A549 (cell line): ENCODE results near the gene ZCCHC17.

Source experiments
- CTCF ChIP-seq: fragments of >200 bp; sonication (Bioruptor Twin); formaldehyde crosslinking; IDR thresholded peaks from 3 replicates; pipeline ENCODE4 v1.5.1; 2016
- GATA3 ChIP-seq: IDR thresholded peaks from 2 replicates; pipeline ENCODE4 v1.6.1; 2012; ENCODE audit warnings: borderline replicate concordance
- KDM1A ChIP-seq: fragments of 200-600 bp; sonication (generic); IDR thresholded peaks from 2 replicates; pipeline ENCODE4 v1.6.1; 2016; ENCODE audit warnings: low read depth, mild to moderate bottlenecking
- MAX ChIP-seq: IDR thresholded peaks from 2 replicates; pipeline ENCODE4 v1.6.1; 2012
- MYC ChIP-seq: IDR thresholded peaks from 2 replicates; pipeline ENCODE4 v1.6.1; 2012; ENCODE audit warnings: mild to moderate bottlenecking, inconsistent platforms, low read length, improper control_type of control experiment, borderline replicate concordance
- NFE2L2 ChIP-seq: fragments of 150-350 bp; conservative IDR thresholded peaks from 2 replicates; pipeline ENCODE4 v1.6.1; 2014; ENCODE audit warnings: low read length
- POLR2A ChIP-seq: IDR thresholded peaks from 2 replicates; pipeline ENCODE4 v1.6.1; 2012; ENCODE audit warnings: mild to moderate bottlenecking, low read length
- RFX5 ChIP-seq: fragments of 450-650 bp; IDR thresholded peaks from 2 replicates; pipeline ENCODE4 v1.7.1; 2014; ENCODE audit warnings: antibody characterized with exemption, mild to moderate bottlenecking, moderate library complexity
- USF2 ChIP-seq: fragments of 450-650 bp; IDR thresholded peaks from 2 replicates; pipeline ENCODE4 v1.6.1; 2014; ENCODE audit warnings: antibody characterized with exemption

- TF ChIP-seq KDM1A (no peak), CTCF (peak; percentile 60), RFX5 (no peak), MAX (no peak), POLR2A (no peak), NFE2L2 (no peak), GATA3 (no peak), USF2 (no peak), MYC (no peak)
These were observed 38.2 kb downstream of the ZCCHC17 start for GRCh38 chr1:31335007-31335406.
